K562 (cell line): ENCODE measurements around the gene OMA1. TPM values are rescaled to one million over a fixed set of nuclear protein-coding genes. Genes with fewer than 3 reads are reported as not detected.

ENCODE experiments used
- ATAC-seq: fragments of 200-7000 bp; cut with Tn5 transposase; 3 replicates; pipeline ENCODE4 v1.9.1; 2020; ENCODE audit warnings: moderate library complexity
- BruUV-seq: library from RNA; stranded (reverse); fragments of 400-500 nt; replicated peaks from 2 replicates; lab custom pipeline; 2021; lab: Mats Ljungman, UMichigan
- CTCF ChIA-PET: fragments of 300-600 bp; formaldehyde crosslinking; extraction: SDS; loops from one replicate; lab custom pipeline; 2021; ENCODE audit warnings: low intra/inter-chr PET ratio; lab: Yijun Ruan, JAX
- POLR2A ChIA-PET: fragments of 300-600, 350-650 bp; sonication (Branson Sonifier 250); formaldehyde crosslinking; extraction: SDS; loops from one replicate; lab custom pipeline; 2021; ENCODE audit warnings: antibody characterized with exemption, inconsistent platforms; lab: Yijun Ruan, JAX
- DNase-seq, 4 experiments: peaks; one replicate each; pipeline versions ENCODE4 v3.0.0 to v3.0.0-alpha.2; 2011 to 2018; ENCODE audit warnings: low spot score in 3 of 4, mixed read lengths in 3 of 4; ENCODE audit errors: extremely low read depth in 1 of 4
- FAIRE-seq: peaks from 2 replicates; lab custom pipeline; 2011; peaks lifted over from hg19 to GRCh38; lab: Jason Lieb, UNC
- H2AFZ ChIP-seq: 2 replicates; pipeline ENCODE4 v1.6.0; 2011; ENCODE audit warnings: low read depth, low read length, control low read depth, inconsistent platforms
- H3K27ac ChIP-seq: fragments of 200-600 bp; 3 replicates; pipeline ENCODE4 v1.8.0; 2011; ENCODE audit warnings: low read depth, mild to moderate bottlenecking, control low read depth, inconsistent platforms, low read length, moderate library complexity, mixed read lengths; ENCODE audit errors: extremely low read depth
- H3K27me3 ChIP-seq, 2 experiments: fragments of 300-600 bp in 1 of 2; 2 replicates in 1 of 2; 3 replicates in 1 of 2; pipeline versions ENCODE4 v1.6.0 to v1.8.0; 2011; ENCODE audit warnings: inconsistent platforms in 2 of 2, low read length in 2 of 2, mild to moderate bottlenecking in 1 of 2, mixed read lengths in 1 of 2, moderate library complexity in 1 of 2; ENCODE audit not compliant: control insufficient read depth in 2 of 2, insufficient read depth in 2 of 2
- H3K36me3 ChIP-seq: fragments of 300-600 bp; 3 replicates; pipeline ENCODE4 v1.8.0; 2011; ENCODE audit warnings: mild to moderate bottlenecking, low read length, inconsistent platforms; ENCODE audit not compliant: control insufficient read depth, insufficient read depth
- H3K4me1 ChIP-seq, 2 experiments: fragments of 200-600 bp in 1 of 2; replicated peaks in 1 of 2; 2 replicates in 1 of 2; 3 replicates in 1 of 2; pipeline versions ENCODE4 v1.5.1 to v1.8.0; 2011; ENCODE audit warnings: inconsistent platforms in 2 of 2, low read length in 2 of 2, mild to moderate bottlenecking in 1 of 2, mixed read lengths in 1 of 2, moderate library complexity in 1 of 2; ENCODE audit not compliant: control insufficient read depth in 2 of 2, insufficient read depth in 2 of 2
- H3K4me2 ChIP-seq: 2 replicates; pipeline ENCODE4 v1.6.1; 2011; ENCODE audit warnings: low read length, control low read depth, inconsistent platforms, mixed read lengths; ENCODE audit not compliant: insufficient read depth
- H3K4me3 ChIP-seq: fragments of 200-600 bp; sonication (generic), shearing (Covaris generic); 2 replicates; pipeline ENCODE4 v1.5.1; 2016; ENCODE audit warnings: control low read depth, inconsistent platforms
- H3K79me2 ChIP-seq: fragments of 200-600 bp; 3 replicates; pipeline ENCODE4 v1.8.0; 2011; ENCODE audit warnings: low read length, inconsistent platforms; ENCODE audit not compliant: control insufficient read depth, insufficient read depth
- H3K9ac ChIP-seq, 2 experiments: 2 replicates each; pipeline versions ENCODE4 v1.6.0 to v1.6.1; 2011; ENCODE audit warnings: low read depth in 2 of 2, low read length in 2 of 2, control low read depth in 1 of 2, inconsistent platforms in 1 of 2, mild to moderate bottlenecking in 1 of 2, mixed read lengths in 1 of 2; ENCODE audit not compliant: insufficient read depth in 1 of 2
- H3K9me1 ChIP-seq: one replicate; pipeline ENCODE4 v1.6.0; 2011; ENCODE audit warnings: inconsistent platforms, mild to moderate bottlenecking, low read length, moderate library complexity; ENCODE audit not compliant: control insufficient read depth, insufficient read depth
- H3K9me3 ChIP-seq: replicated peaks from 2 replicates; pipeline ENCODE4 v1.5.1; 2011; ENCODE audit warnings: low read depth, low read length, inconsistent platforms; ENCODE audit not compliant: control insufficient read depth, insufficient read depth
- H4K20me1 ChIP-seq: replicated peaks from 2 replicates; pipeline ENCODE4 v1.6.1; 2011; ENCODE audit warnings: low read length, inconsistent platforms, mixed read lengths; ENCODE audit not compliant: control insufficient read depth, insufficient read depth
- BACH1 ChIP-seq: fragments of 200-800 bp; sonication (Bioruptor generic); IDR thresholded peaks from 2 replicates; pipeline ENCODE4 v1.6.1; 2016; ENCODE audit warnings: missing genetic modification characterization, missing compliant biosample characterization
- NONO ChIP-seq, 2 experiments: fragments of 200-400 bp in 1 of 2; fragments of 450-650 bp in 1 of 2; formaldehyde crosslinking in 1 of 2; IDR thresholded peaks; 2 replicates each; pipeline ENCODE4 v1.6.1; 2017; ENCODE audit warnings: low read depth in 2 of 2, mild to moderate bottlenecking in 2 of 2, moderate library complexity in 2 of 2, low read length in 1 of 2
- WGBS: fragments of 100-300 bp; shearing (Covaris generic); methylation state at CpG from one replicate; pipeline ENCODE4 v1.1.6; 2016; ENCODE audit warnings: low coverage, mixed read lengths; ENCODE audit not compliant: insufficient coverage; ENCODE audit errors: missing lambda C conversion rate; 5-methylcytosine and 5-hydroxymethylcytosine counted together
- in situ Hi-C: fragments of 300-500 bp; cut with MboI; formaldehyde crosslinking; loops from 4 replicates; pipeline ENCODE4 v1.15.0; 2018; ENCODE audit warnings: inconsistent platforms, mixed read lengths
- intact Hi-C: fragments of 100-400 bp; cut with micrococcal nuclease; formaldehyde crosslinking; loops from 2 replicates; pipeline ENCODE4 v1.14.2; 2022
- polyA plus RNA-seq, 8 experiments: library from polyadenylated mRNA; depleted of rRNA in 4 of 8; stranded (reverse) in 5 of 8; unstranded in 3 of 8; fragments of >200 nt; fragmentation: Nextera tagmentation in 2 of 8; fragmentation: Illumina TruSeq in 1 of 8; extraction: Ambion mirVana in 2 of 8; extraction: Trizol in 1 of 8; gene quantifications; 2 replicates each; pipeline versions ENCODE4 v1.2.1 to v1.2.3, GENCODE V29; 2011 to 2014; ENCODE audit warnings: inconsistent platforms in 1 of 8, missing spikeins in 1 of 8
- total RNA-seq, 7 experiments: library from RNA; depleted of rRNA in 6 of 7; stranded (reverse); fragments of >200 nt in 6 of 7; fragmentation: Illumina TruSeq in 2 of 7; extraction: Trizol in 2 of 7; gene quantifications; 2 replicates each; pipeline versions ENCODE4 v1.2.1 to v1.2.3, GENCODE V29; 2011 to 2021; ENCODE audit warnings: low replicate concordance in 1 of 7
- TF ChIP-seq, protein P1 (sequence below): fragments of 450-650 bp; IDR thresholded peaks from 2 replicates; pipeline ENCODE4 v1.6.1; 2014; ENCODE audit warnings: low read depth, mild to moderate bottlenecking, moderate library complexity, borderline replicate concordance

Gene OMA1
- total and polyA plus RNA-seq, 9 of the 15 experiments (the other 6 are each of a cell fraction or from before 2014, with no cell fraction given), result 16.6 to 51.5 (median 33.5) TPM

- TF ChIP-seq, protein P1, sequence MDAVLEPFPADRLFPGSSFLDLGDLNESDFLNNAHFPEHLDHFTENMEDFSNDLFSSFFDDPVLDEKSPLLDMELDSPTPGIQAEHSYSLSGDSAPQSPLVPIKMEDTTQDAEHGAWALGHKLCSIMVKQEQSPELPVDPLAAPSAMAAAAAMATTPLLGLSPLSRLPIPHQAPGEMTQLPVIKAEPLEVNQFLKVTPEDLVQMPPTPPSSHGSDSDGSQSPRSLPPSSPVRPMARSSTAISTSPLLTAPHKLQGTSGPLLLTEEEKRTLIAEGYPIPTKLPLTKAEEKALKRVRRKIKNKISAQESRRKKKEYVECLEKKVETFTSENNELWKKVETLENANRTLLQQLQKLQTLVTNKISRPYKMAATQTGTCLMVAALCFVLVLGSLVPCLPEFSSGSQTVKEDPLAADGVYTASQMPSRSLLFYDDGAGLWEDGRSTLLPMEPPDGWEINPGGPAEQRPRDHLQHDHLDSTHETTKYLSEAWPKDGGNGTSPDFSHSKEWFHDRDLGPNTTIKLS, result no peak
- TF ChIP-seq BACH1 (tag), result no peak
- no peak for TF ChIP-seq NONO (IDR thresholded peaks at IDR 0.05; ENCODE audit: low read depth in 2 of 2, low read length in 1 of 2)
- TF ChIP-seq, all 486 proteins: peak for 0
- H3K9me1 ChIP-seq, result no peaks in the 10 kb centered on the region
- no peak overlapping the region for H3K4me3 ChIP-seq
- CTCF ChIA-PET, result no interaction called here
- ATAC-seq (peak; percentile 31; the same call in 1 of the 3 replicates), DNase-seq (no peak), FAIRE-seq (no peak)
- peaks cover 0 to 12% of the 10 kb centered on the region in 2 experiments; a peak in 2 of 5 replicates for H3K4me1 ChIP-seq
- no peaks in the 10 kb centered on the region for H3K9me3 ChIP-seq
- intact Hi-C loops (no loop called here), in situ Hi-C loops (no loop called here)
- no TSS peak for BruUV-seq
- H3K36me3 ChIP-seq, result no peaks in the 10 kb centered on the region
- H3K27ac ChIP-seq, result no peak overlapping the region
- H3K79me2 ChIP-seq, result no peaks in the 10 kb centered on the region
- POLR2A ChIA-PET, result no interaction called here
- WGBS, result 17% methylated on average over 4 of the region's 4 CpGs
- no peak overlapping the region for H2AFZ ChIP-seq
- H4K20me1 ChIP-seq, result no peaks in the 10 kb centered on the region; the same call in 1 of the 2 replicates
- peaks cover 3 to 4% of the 10 kb centered on the region in 2 experiments; a peak in 1 of 5 replicates for H3K27me3 ChIP-seq
- no peak overlapping the region for H3K4me2 ChIP-seq
- H3K9ac ChIP-seq, result no peak overlapping the region
Observed at GRCh38 chr1:58586271-58586670, 39.7 kb upstream of the OMA1 start.
